ENCODE measurements around the gene ZER1.
"Not testable (repeated sequence)": the region's sequence is repeated elsewhere in the genome, so short reads cannot be mapped to it uniquely, and the experiment has no call there.

Gene ZER1

GRCh38 chr9:128693738-128694137, 78.0 kb downstream of the ZER1 start:
- DNase-seq (ENCODE audit: low read depth, low spot score): not testable (repeated sequence)

DNA sequence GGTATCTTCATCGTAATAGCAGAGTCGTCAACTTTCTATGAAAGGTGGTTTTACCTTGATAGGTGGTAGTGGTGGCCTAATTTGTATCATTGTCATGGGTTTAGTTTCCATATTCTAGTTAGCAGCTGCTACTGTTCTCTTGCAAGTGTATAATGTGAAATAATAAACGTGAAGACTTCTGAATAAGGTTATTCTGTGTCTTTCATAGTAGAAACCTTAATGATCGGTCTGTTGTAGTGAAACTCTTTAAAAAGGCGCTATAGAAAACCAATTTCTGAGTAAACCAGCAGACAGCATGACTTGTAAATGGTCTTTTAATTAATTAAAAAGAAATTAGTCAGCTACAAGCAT, 81.1 kb downstream of the ZER1 start:
- DNase-seq (ENCODE audit: low read depth, low spot score): no peak

DNA sequence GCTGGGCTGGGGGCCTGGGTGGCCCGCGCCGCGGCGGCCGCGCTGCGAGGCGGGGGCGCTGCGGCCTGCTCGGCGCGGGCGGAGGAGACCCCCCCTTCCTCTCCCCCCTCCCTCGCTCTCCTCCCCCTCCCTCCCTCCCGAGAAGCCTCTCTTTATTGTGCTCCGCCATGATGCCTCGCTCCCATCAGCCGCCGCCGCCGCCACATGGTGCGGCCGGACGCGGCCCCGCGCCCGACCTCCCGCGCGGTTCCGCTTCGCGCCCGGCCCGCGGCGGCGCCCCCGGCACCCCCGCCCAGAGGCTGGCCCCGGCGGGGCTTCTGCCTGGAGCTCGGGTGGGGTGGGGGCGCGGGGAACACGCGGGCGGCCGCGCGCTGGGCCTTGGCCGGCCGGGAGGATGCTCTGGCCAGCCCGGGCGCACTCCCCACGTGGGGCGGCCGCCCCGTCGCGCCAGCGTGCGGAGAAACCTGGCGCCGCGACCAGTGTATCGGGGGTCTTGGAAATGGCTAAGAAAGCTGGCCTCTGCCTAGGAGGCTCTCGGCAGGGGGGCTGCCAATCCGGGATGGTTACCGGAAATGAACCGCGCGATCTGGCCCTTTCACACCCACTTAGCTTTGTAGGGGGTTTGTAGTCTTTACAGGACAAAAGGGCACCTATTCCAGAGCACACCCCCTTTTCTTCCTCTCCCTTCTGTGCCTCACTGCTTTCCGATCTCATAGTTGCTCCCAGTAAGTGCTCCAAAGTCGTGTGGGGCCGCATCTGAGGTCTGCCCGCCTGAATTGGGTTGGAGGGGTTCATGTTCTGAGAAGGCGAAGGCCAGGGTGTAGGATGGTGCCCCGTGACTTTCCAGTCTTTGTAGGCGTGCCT, 81.7 kb downstream of the ZER1 start:
- DNase-seq (ENCODE audit: low read depth, low spot score): peak; percentile 73

DNA sequence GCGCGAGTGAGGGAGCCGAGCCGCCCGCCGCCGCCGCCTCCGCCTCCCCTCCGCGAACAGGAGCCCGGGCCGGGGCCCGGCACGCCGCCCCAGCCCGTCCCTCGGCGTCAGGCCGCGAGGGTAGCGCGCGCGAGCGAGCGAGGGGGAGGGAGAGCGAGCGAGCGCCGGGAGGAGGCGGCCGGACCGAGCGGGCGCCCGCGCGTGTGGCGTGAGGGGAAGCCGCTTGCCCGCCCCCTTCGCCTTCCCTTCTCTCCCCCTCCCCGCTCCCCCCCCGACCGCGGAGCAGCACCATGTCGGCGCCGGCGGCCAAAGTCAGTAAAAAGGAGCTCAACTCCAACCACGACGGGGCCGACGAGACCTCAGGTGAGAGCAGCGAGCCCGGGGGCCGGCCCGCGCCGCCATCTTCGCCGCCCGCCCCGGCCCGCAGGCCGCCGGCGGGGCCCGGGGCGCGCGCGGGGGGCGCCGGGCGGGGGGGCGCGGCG, 82.4 kb downstream of the ZER1 start:
- no peak for DNase-seq (ENCODE audit: low read depth, low spot score)

DNA sequence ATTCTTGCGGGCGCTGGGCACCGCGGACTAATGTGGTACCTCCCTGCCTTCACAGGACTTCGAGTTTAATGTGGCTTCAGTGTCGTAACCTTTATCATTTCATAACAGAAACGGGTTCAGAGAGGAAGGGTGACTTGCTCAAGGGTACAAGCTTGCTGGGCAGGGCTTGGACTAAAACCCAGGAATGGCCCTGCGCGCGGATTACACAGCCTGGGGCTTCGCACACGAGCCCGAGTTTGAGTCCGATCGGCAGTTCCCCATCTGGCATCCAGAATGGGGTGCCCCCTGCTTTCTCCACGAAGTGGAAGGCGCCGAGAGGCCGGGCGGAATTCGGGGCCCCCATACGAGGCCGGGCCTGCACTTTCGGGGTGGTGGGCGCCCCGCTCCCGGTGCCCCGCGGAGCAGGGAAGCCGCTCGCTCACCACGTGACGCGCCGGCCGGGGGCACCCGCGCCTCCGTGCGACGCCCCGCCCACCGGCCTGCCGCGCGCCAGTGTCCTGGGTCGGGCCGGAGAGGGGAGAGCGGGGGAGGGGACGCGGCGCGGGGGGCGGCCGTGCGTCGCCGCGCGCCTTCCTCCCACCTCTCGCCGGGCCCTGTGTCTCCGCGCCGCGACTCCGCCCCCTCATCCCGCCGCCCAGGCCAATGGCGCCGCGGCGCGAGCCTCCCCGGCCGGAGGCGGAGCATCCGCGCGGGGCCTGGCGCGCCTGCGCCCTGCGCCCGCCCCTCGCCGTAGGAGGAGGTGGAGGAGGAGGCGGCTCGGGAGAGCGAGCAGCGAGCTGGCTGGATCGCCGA, 83.0 kb downstream of the ZER1 start, which contains the start of gene SET:
Gene SET (plus strand): TSS at position 722 of the 792 bp plus-strand sequence. CDS start 361 bp downstream, outside the sequence.
- DNase-seq (ENCODE audit: low read depth, low spot score): peak; percentile 99

- DNase-seq (ENCODE audit: low read depth, low spot score): no peak
Measured at GRCh38 chr9:128687453-128687852, 84.3 kb downstream of the ZER1 start.

DNA sequence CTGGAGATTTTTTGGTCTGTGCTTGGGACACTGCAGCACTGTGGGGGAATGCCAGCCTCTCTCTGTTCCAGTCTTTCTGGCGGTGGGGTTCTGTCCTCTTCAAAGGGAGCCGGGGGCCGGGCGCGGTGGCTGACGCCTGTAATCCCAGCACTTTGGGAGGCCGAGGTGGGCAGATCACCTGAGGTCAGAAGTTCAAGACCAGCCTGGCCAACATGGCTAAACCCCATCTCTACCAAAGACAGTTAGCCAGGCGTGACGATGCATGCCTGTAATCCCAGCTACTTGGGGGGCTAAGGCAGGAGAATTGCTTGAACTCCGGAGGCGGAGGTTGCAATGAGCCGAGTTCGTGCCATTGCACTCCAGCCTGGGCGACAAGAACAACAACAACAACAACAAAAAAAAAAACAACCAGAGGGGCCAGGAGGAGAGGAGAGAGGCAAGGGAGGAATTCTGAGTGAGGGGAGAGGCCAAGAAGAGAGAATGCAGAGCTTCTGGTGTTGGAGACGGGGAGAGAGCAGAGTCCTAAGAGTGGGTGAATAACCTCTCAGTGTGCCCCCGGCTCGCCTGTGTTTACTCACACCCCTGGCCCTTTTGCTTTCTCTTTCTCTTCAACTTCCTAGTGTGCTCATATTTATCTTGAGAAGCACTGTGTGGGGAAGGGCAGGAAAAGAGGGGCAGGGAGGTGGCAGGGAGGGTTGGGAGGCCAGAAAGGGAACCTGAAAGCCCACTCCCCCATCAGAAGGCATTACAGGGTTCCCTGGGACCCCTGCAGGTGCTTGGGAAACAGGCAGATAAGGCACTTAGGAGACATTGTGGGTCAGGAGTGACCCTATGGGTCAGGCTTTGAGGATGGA, 85.9 kb downstream of the ZER1 start:
- DNase-seq (ENCODE audit: low read depth, low spot score): peak; percentile 21

DNA sequence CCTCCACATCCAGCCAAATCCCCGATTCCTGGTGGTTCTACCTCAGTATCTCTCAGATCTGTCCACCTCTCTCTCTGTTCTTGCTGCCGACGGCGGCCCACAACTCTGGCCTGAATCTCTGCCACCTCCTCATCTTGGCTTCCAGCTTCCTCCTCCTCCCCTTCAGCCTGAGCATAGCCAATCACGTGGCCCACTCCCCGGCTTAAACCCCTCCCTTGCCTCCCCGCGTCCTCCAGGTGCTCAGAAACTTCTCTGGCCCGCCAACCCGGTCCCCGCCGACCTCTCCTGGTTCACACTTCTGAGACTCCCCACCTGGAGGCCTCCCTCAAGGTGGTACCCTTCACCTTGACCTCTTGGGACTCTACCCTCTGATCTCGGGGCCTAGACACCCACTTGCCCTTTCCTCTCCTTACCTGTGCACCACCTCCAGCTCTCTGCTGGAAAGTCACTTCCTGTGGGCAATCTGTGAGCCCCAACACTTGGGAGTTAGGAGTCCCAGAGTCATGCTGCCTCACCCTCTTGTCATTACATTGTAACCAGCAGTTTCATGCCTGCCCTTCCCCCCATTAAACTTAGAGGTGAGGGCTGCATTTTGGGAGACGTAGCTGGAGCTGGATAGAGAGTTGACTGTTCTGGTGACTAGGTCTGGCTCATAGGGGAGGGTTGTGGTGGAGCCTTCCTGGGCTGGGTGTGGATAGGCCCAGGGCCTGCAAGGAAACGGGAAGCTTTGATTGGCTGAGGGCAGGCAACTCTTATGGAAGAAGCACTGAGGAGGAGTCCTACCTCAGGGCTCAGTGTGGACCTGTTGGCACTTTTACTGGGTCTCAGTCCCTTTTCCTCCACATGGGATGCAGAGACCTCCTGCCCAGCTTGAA, 87.2 kb downstream of the ZER1 start:
- DNase-seq (ENCODE audit: low read depth, low spot score): peak; percentile 81

GRCh38 chr9:128684065-128684324, 87.7 kb downstream of the ZER1 start:
- no peak for DNase-seq (ENCODE audit: low read depth, low spot score)

- peak; percentile 64 for DNase-seq (ENCODE audit: low read depth, low spot score)
Measured at GRCh38 chr9:128683340-128684064, 88.2 kb downstream of the ZER1 start.
